Ishikawa (cell line): ENCODE results near the gene INSIG1.

ENCODE experiments used
- CEBPB ChIP-seq: IDR thresholded peaks from 2 replicates; pipeline ENCODE4 v1.6.1; 2012
- CREB1 ChIP-seq: IDR thresholded peaks from 2 replicates; pipeline ENCODE4 v1.6.1; 2012; ENCODE audit warnings: low read depth
- EGR1 ChIP-seq: IDR thresholded peaks from 2 replicates; pipeline ENCODE4 v1.6.1; 2012
- EP300 ChIP-seq: IDR thresholded peaks from 2 replicates; pipeline ENCODE4 v1.6.1; 2012; ENCODE audit warnings: borderline replicate concordance
- MAX ChIP-seq: IDR thresholded peaks from 2 replicates; pipeline ENCODE4 v1.6.1; 2012
- NFIC ChIP-seq: IDR thresholded peaks from 2 replicates; pipeline ENCODE4 v1.6.1; 2012
- RAD21 ChIP-seq: IDR thresholded peaks from 2 replicates; pipeline ENCODE4 v1.6.1; 2012; ENCODE audit warnings: low read depth
- REST ChIP-seq: IDR thresholded peaks from 2 replicates; pipeline ENCODE4 v1.6.1; 2012; ENCODE audit warnings: low read depth, mild to moderate bottlenecking
- TAF1 ChIP-seq: IDR thresholded peaks from 2 replicates; pipeline ENCODE4 v1.6.1; 2012; ENCODE audit warnings: low read depth, mild to moderate bottlenecking
- TCF12 ChIP-seq: IDR thresholded peaks from 2 replicates; pipeline ENCODE4 v1.6.1; 2012; ENCODE audit warnings: low read depth
- TEAD4 ChIP-seq: IDR thresholded peaks from 2 replicates; pipeline ENCODE4 v1.6.1; 2012
- YY1 ChIP-seq: IDR thresholded peaks from 2 replicates; pipeline ENCODE4 v1.6.1; 2012; ENCODE audit warnings: low read depth
- ZBTB7A ChIP-seq: IDR thresholded peaks from 2 replicates; pipeline ENCODE4 v1.6.1; 2012; ENCODE audit warnings: low read depth

GRCh38 chr7:155352753-155353115, 55.1 kb downstream of the INSIG1 start:
- no peak for TF ChIP-seq NFIC
- TF ChIP-seq TEAD4: no peak
- no peak for TF ChIP-seq CREB1
- no peak for TF ChIP-seq REST
- no peak for TF ChIP-seq TCF12
- no peak for TF ChIP-seq EGR1
- TF ChIP-seq MAX: no peak
- TF ChIP-seq EP300: no peak
- TF ChIP-seq RAD21: no peak
- TF ChIP-seq CEBPB: no peak
- TF ChIP-seq TAF1: no peak
- TF ChIP-seq ZBTB7A: no peak
- no peak for TF ChIP-seq YY1
